HL-60 (cell line): ENCODE results near the gene XRCC6.

Experiments used
- CTCF ChIP-seq: IDR thresholded peaks from one replicate; pipeline ENCODE4 v1.5.1; 2011; ENCODE audit warnings: low read length, control low read depth, inconsistent platforms; ENCODE audit not compliant: insufficient read depth
- GABPA ChIP-seq: IDR thresholded peaks from 2 replicates; pipeline ENCODE4 v1.6.1; 2012; ENCODE audit warnings: low read depth
- POLR2AphosphoS5 ChIP-seq: IDR thresholded peaks from 2 replicates; pipeline ENCODE4 v1.6.1; 2012; ENCODE audit warnings: low read depth
- SPI1 ChIP-seq: IDR thresholded peaks from 2 replicates; pipeline ENCODE4 v1.6.1; 2012; ENCODE audit warnings: low read depth, mild to moderate bottlenecking, borderline replicate concordance
- TF ChIP-seq, protein P1 (sequence below): IDR thresholded peaks from 2 replicates; pipeline ENCODE4 v1.6.1; 2012; ENCODE audit warnings: low read depth; ENCODE audit not compliant: insufficient replicate concordance

DNA sequence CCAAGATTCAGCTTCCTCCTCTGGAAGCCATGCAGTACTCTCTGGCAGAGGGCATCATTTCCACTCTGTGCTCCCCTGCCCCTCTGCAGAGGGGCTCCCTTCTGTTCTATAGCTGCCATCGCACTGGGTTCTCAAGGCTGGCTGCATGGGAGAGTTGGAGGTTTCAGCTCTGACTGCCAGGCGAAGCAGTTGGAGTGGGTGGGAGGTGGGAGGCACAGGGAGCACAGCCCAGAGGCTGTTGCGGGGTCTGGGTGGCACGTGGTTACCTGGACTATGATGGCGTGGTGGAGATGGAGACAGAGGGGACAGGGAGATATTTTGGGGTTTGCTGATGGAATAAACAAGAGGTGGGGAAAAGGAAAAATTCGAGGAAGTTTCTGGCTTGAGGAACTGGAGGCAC lies 36.2 kb upstream of the XRCC6 start:
- no peak for TF ChIP-seq CTCF
- TF ChIP-seq POLR2AphosphoS5, result no peak
- TF ChIP-seq, protein P1, sequence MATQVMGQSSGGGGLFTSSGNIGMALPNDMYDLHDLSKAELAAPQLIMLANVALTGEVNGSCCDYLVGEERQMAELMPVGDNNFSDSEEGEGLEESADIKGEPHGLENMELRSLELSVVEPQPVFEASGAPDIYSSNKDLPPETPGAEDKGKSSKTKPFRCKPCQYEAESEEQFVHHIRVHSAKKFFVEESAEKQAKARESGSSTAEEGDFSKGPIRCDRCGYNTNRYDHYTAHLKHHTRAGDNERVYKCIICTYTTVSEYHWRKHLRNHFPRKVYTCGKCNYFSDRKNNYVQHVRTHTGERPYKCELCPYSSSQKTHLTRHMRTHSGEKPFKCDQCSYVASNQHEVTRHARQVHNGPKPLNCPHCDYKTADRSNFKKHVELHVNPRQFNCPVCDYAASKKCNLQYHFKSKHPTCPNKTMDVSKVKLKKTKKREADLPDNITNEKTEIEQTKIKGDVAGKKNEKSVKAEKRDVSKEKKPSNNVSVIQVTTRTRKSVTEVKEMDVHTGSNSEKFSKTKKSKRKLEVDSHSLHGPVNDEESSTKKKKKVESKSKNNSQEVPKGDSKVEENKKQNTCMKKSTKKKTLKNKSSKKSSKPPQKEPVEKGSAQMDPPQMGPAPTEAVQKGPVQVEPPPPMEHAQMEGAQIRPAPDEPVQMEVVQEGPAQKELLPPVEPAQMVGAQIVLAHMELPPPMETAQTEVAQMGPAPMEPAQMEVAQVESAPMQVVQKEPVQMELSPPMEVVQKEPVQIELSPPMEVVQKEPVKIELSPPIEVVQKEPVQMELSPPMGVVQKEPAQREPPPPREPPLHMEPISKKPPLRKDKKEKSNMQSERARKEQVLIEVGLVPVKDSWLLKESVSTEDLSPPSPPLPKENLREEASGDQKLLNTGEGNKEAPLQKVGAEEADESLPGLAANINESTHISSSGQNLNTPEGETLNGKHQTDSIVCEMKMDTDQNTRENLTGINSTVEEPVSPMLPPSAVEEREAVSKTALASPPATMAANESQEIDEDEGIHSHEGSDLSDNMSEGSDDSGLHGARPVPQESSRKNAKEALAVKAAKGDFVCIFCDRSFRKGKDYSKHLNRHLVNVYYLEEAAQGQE, result no peak
- TF ChIP-seq GABPA, result no peak
- no peak for TF ChIP-seq SPI1
